Endothelial cell of umbilical vein (primary cell): ENCODE data around the gene OXSR1. TPM values are rescaled to one million over a fixed set of nuclear protein-coding genes. Genes with fewer than 3 reads are reported as not detected.

Experiments
- BruUV-seq: library from RNA; stranded (reverse); fragments of 400-500 nt; replicated peaks from 2 replicates; lab custom pipeline; 2021; lab: Mats Ljungman, UMichigan
- CTCF ChIA-PET: fragments of 300-600, 350-600 bp; sonication (Branson Sonifier 250); formaldehyde crosslinking; loops from one replicate; lab custom pipeline; 2021; ENCODE audit warnings: antibody characterized with exemption, inconsistent platforms; lab: Charles Lee
- POLR2A ChIA-PET: fragments of 300-600, 350-600 bp; sonication (Branson Sonifier 250); formaldehyde crosslinking; loops from one replicate; lab custom pipeline; 2021; ENCODE audit warnings: antibody characterized with exemption, inconsistent platforms; lab: Charles Lee
- DNase-seq: peaks from one replicate; pipeline ENCODE4 v3.0.0-alpha.2; 2011; ENCODE audit warnings: low read depth, low spot score
- FAIRE-seq: peaks from 2 replicates; lab custom pipeline; 2011; peaks lifted over from hg19 to GRCh38; lab: Jason Lieb, UNC
- H2AFZ ChIP-seq: 2 replicates; pipeline ENCODE4 v1.6.0; 2012; ENCODE audit warnings: low read depth, low read length, control low read depth, inconsistent platforms
- H3K27ac ChIP-seq: 2 replicates; pipeline ENCODE4 v1.5.1; 2011; ENCODE audit warnings: low read depth, mild to moderate bottlenecking, control low read depth, low read length, moderate library complexity; ENCODE audit not compliant: insufficient read depth
- H3K27me3 ChIP-seq, 2 experiments: 2 replicates each; pipeline versions ENCODE4 v1.6.0 to v1.6.1; 2011; ENCODE audit warnings: low read length in 2 of 2, mixed read lengths in 1 of 2; ENCODE audit not compliant: control insufficient read depth in 2 of 2, insufficient read depth in 2 of 2
- H3K36me3 ChIP-seq, 2 experiments: 2 replicates in 1 of 2; 3 replicates in 1 of 2; pipeline ENCODE4 v1.5.1; 2011; ENCODE audit warnings: low read length in 2 of 2, mild to moderate bottlenecking in 1 of 2, moderate library complexity in 1 of 2; ENCODE audit not compliant: control insufficient read depth in 2 of 2, insufficient read depth in 2 of 2; ENCODE audit errors: extremely low read depth in 1 of 2
- H3K4me1 ChIP-seq: 3 replicates; pipeline ENCODE4 v1.5.1; 2011; ENCODE audit warnings: mild to moderate bottlenecking, low read length; ENCODE audit not compliant: control insufficient read depth, insufficient read depth; ENCODE audit errors: extremely low read depth
- H3K4me2 ChIP-seq: 2 replicates; pipeline ENCODE4 v1.6.1; 2011; ENCODE audit warnings: low read length, control low read depth, mixed read lengths; ENCODE audit not compliant: insufficient read depth
- H3K4me3 ChIP-seq, 3 experiments: fragments of 200-600 bp in 1 of 3; sonication (generic), shearing (Covaris generic) in 1 of 3; replicated peaks in 1 of 3; 2 replicates each; pipeline ENCODE4 v1.5.1; 2011 to 2016; ENCODE audit warnings: control low read depth in 3 of 3, low read length in 3 of 3, mild to moderate bottlenecking in 2 of 3, inconsistent platforms in 1 of 3, low read depth in 1 of 3, moderate library complexity in 1 of 3; ENCODE audit not compliant: insufficient read depth in 1 of 3
- H3K79me2 ChIP-seq: 2 replicates; pipeline ENCODE4 v1.6.0; 2012; ENCODE audit warnings: low read length, inconsistent platforms; ENCODE audit not compliant: control insufficient read depth, insufficient read depth
- H3K9ac ChIP-seq: replicated peaks from 2 replicates; pipeline ENCODE3; 2011; ENCODE audit warnings: low read length, control low read depth; ENCODE audit not compliant: insufficient read depth; ENCODE audit errors: extremely low read depth
- H3K9me1 ChIP-seq: replicated peaks from 3 replicates; pipeline ENCODE4 v1.6.0; 2011; ENCODE audit warnings: mild to moderate bottlenecking, low read length; ENCODE audit not compliant: control insufficient read depth, insufficient read depth; ENCODE audit errors: extremely low read depth
- H3K9me3 ChIP-seq: replicated peaks from 2 replicates; pipeline ENCODE4 v1.5.1; 2012; ENCODE audit warnings: low read length, inconsistent platforms; ENCODE audit not compliant: control insufficient read depth, insufficient read depth
- H4K20me1 ChIP-seq: replicated peaks from 2 replicates; pipeline ENCODE3; 2011; ENCODE audit warnings: mild to moderate bottlenecking, low read length; ENCODE audit not compliant: control insufficient read depth, insufficient read depth; ENCODE audit errors: extremely low read depth
- EZH2 ChIP-seq: IDR thresholded peaks from 2 replicates; pipeline ENCODE4 v1.6.1; 2012; ENCODE audit warnings: borderline replicate concordance, low read depth, mild to moderate bottlenecking, moderate library complexity, low read length, inconsistent platforms; ENCODE audit not compliant: severe bottlenecking
- FOS ChIP-seq: IDR thresholded peaks from 2 replicates; pipeline ENCODE4 v1.6.1; 2011; ENCODE audit warnings: mild to moderate bottlenecking, low read length, moderate library complexity, borderline replicate concordance; ENCODE audit not compliant: insufficient read depth
- GATA2 ChIP-seq: IDR thresholded peaks from 2 replicates; pipeline ENCODE4 v1.7.0; 2011; ENCODE audit warnings: low read depth, mild to moderate bottlenecking, moderate library complexity, mixed read lengths, low read length; ENCODE audit not compliant: insufficient read length, insufficient read depth
- JUN ChIP-seq: IDR thresholded peaks from 2 replicates; pipeline ENCODE4 v1.6.1; 2011; ENCODE audit warnings: borderline replicate concordance, low read depth; ENCODE audit not compliant: insufficient read length, insufficient read depth
- MAX ChIP-seq: IDR thresholded peaks from 2 replicates; pipeline ENCODE4 v1.6.1; 2011; ENCODE audit not compliant: insufficient read depth, insufficient read length
- MYC ChIP-seq: IDR thresholded peaks from one replicate; pipeline ENCODE4 v1.6.1; 2011; ENCODE audit warnings: mild to moderate bottlenecking, low read depth, low read length
- POLR2A ChIP-seq: IDR thresholded peaks from 2 replicates; pipeline ENCODE4 v1.6.1; 2012; ENCODE audit warnings: low read depth, mild to moderate bottlenecking, control low read depth, low read length
- POLR2AphosphoS5 ChIP-seq: IDR thresholded peaks from 2 replicates; pipeline ENCODE4 v1.6.1; 2012; ENCODE audit warnings: low read depth, mild to moderate bottlenecking, control low read depth, low read length, moderate library complexity; ENCODE audit not compliant: insufficient read depth
- dilution Hi-C: fragments of 300-500 bp; cut with MboI; formaldehyde crosslinking; loops from one replicate; pipeline ENCODE4 v1.15.0; 2019; ENCODE audit warnings: low sequenced_read_pairs; ENCODE audit not compliant: extremely low pct_ligation_motif_present
- intact Hi-C: fragments of 100-400 bp; cut with micrococcal nuclease; formaldehyde crosslinking; loops from one replicate; pipeline ENCODE4 v1.10.0; 2022
- polyA plus RNA-seq, 4 experiments: library from polyadenylated mRNA; depleted of rRNA in 3 of 4; stranded (reverse) in 3 of 4; unstranded in 1 of 4; fragments of >200 nt; gene quantifications; 2 replicates each; pipeline versions ENCODE4 v1.2.1 to v1.2.3, GENCODE V29; 2011 to 2012; ENCODE audit warnings: missing spikeins in 1 of 4
- total RNA-seq: library from RNA; stranded (reverse); gene quantifications from 2 replicates; pipeline ENCODE4 v1.2.3, GENCODE V29; 2021
- TF ChIP-seq, protein P1 (sequence below), 2 donors: IDR thresholded peaks; 1 replicate in 1 of 2; 2 replicates in 1 of 2; pipeline ENCODE4 v1.5.1; 2011; ENCODE audit warnings: low read length in 2 of 2, mild to moderate bottlenecking in 2 of 2, moderate library complexity in 2 of 2, control low read depth in 1 of 2, inconsistent platforms in 1 of 2, low read depth in 1 of 2; ENCODE audit not compliant: insufficient read depth in 1 of 2; ENCODE audit errors: extremely low read depth in 1 of 2

OXSR1 gene
- total and polyA plus RNA-seq, 2 donors (not counting 3 experiments of a cell fraction or from before 2014, with no cell fraction given) = 15.1 to 32.9 TPM

- no peak overlapping the region for H3K4me3 ChIP-seq
- no peaks in the 10 kb centered on the region for H3K36me3 ChIP-seq
- no peak for FAIRE-seq
- no peaks in the 10 kb centered on the region for H3K79me2 ChIP-seq
- BruUV-seq = no TSS peak
- ChIA-PET CTCF (interaction anchor here (1.0 kb wide), 1 partner anchor 9 kb away, joined by 3 read pairs; no protein-coding TSS in a partner anchor), POLR2A (no interaction called here)
- H3K27me3 ChIP-seq = no peaks in the 10 kb centered on the region
- no peak overlapping the region for H3K9ac ChIP-seq
- no peak for TF ChIP-seq POLR2AphosphoS5
- TF ChIP-seq POLR2A = no peak
- no peak for TF ChIP-seq EZH2
- TF ChIP-seq MYC = no peak
- no peaks in the 10 kb centered on the region for H3K4me1 ChIP-seq
- no peak for DNase-seq
- dilution Hi-C loops (no loop called here), intact Hi-C loops (no loop called here)
- H4K20me1 ChIP-seq = no peaks in the 10 kb centered on the region
- H3K27ac ChIP-seq = no peak overlapping the region
- H2AFZ ChIP-seq = no peak overlapping the region
- no peaks in the 10 kb centered on the region for H3K9me3 ChIP-seq
- no peaks in the 10 kb centered on the region for H3K9me1 ChIP-seq
- H3K4me2 ChIP-seq = no peak overlapping the region
Observed at GRCh38 chr3:38278841-38279240, 113.5 kb downstream of the OXSR1 start.

GRCh38 chr3:38281895-38282686 is 116.8 kb downstream of the OXSR1 start, which contains the start of gene SLC22A14:
Gene SLC22A14 (plus strand): TSS chr3:38282294. CDS start chr3:38306027, 23,733 bp downstream.
- Histone ChIP-seq H3K36me3 (no peaks in the 10 kb centered on the region), H3K9me1 (no peaks in the 10 kb centered on the region), H2AFZ (no peak within 1 kb of the TSS), H3K4me1 (no peaks in the 10 kb centered on the region), H3K4me2 (no peak within 1 kb of the TSS), H3K27me3 (no peaks in the 10 kb centered on the region), H4K20me1 (no peaks in the 10 kb centered on the region), H3K27ac (no peak within 1 kb of the TSS), H3K4me3 (no peak within 1 kb of the TSS), H3K79me2 (no peaks in the 10 kb centered on the region), H3K9me3 (no peaks in the 10 kb centered on the region), H3K9ac (no peak within 1 kb of the TSS)
- no TSS peak for BruUV-seq
- TF ChIP-seq MYC (no peak), POLR2A (no peak), POLR2AphosphoS5 (no peak), EZH2 (no peak), GATA2 (no peak), FOS (no peak), JUN (no peak), MAX (no peak)
- TF ChIP-seq, protein P1, sequence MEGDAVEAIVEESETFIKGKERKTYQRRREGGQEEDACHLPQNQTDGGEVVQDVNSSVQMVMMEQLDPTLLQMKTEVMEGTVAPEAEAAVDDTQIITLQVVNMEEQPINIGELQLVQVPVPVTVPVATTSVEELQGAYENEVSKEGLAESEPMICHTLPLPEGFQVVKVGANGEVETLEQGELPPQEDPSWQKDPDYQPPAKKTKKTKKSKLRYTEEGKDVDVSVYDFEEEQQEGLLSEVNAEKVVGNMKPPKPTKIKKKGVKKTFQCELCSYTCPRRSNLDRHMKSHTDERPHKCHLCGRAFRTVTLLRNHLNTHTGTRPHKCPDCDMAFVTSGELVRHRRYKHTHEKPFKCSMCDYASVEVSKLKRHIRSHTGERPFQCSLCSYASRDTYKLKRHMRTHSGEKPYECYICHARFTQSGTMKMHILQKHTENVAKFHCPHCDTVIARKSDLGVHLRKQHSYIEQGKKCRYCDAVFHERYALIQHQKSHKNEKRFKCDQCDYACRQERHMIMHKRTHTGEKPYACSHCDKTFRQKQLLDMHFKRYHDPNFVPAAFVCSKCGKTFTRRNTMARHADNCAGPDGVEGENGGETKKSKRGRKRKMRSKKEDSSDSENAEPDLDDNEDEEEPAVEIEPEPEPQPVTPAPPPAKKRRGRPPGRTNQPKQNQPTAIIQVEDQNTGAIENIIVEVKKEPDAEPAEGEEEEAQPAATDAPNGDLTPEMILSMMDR (IDR thresholded peaks at IDR 0.05; ENCODE audit: extremely low read depth in 1 of 2, insufficient read depth in 1 of 2, low read depth in 1 of 2, low read length in 2 of 2) = no peak
- FAIRE-seq (no peak), DNase-seq (no peak)
- POLR2A ChIA-PET = no interaction called here
- intact Hi-C loops = no loop called here
- CTCF ChIA-PET = interaction anchor here (0.6 to 1.0 kb wide), 3 partner anchors 16 to 308 kb away, joined by 3 to 4 read pairs (median 3); no protein-coding TSS in a partner anchor
- dilution Hi-C loops = no loop called here
